Type B pancreatic cell (in vitro differentiated cells): ENCODE results near the gene CAVIN4. TPM values are rescaled to one million over a fixed set of nuclear protein-coding genes. Genes with fewer than 3 reads are reported as not detected.

ENCODE experiments used
- DNase-seq: peaks from one replicate; pipeline ENCODE4 v3.0.0; 2021; ENCODE audit warnings: mixed read lengths; ENCODE audit not compliant: unreplicated experiment; ENCODE audit errors: extremely low spot score
- H3K27ac Mint-ChIP-seq: 2 replicates; pipeline ENCODE4 v1.8.0; 2021; ENCODE audit warnings: mild to moderate bottlenecking, mixed read lengths
- H3K27me3 Mint-ChIP-seq: 2 replicates; pipeline ENCODE4 v1.8.0; 2021; ENCODE audit warnings: mixed read lengths
- H3K36me3 Mint-ChIP-seq: 2 replicates; pipeline ENCODE4 v1.8.0; 2021; ENCODE audit warnings: mixed read lengths
- H3K4me1 Mint-ChIP-seq: one replicate; pipeline ENCODE4 v1.8.0; 2021; ENCODE audit warnings: mixed read lengths; ENCODE audit not compliant: unreplicated experiment
- H3K4me3 Mint-ChIP-seq: 2 replicates; pipeline ENCODE4 v1.8.0; 2021; ENCODE audit warnings: mild to moderate bottlenecking, mixed read lengths
- H3K9me3 Mint-ChIP-seq: 2 replicates; pipeline ENCODE4 v1.8.0; 2021; ENCODE audit warnings: mixed read lengths
- total RNA-seq: library from RNA; stranded (reverse); gene quantifications from 2 replicates; pipeline ENCODE4 v1.2.1, GENCODE V29; 2021; ENCODE audit warnings: low replicate concordance
- TF ChIP-seq, protein P1 (sequence below): fragments of 200-600 bp; sonication (generic); conservative IDR thresholded peaks from 2 replicates; pipeline ENCODE4 v1.5.0; 2021; ENCODE audit warnings: antibody characterized with exemption, mild to moderate bottlenecking

The CAVIN4 gene
- total RNA-seq, 1 donor from 2014 or later = 6.1 TPM

DNA sequence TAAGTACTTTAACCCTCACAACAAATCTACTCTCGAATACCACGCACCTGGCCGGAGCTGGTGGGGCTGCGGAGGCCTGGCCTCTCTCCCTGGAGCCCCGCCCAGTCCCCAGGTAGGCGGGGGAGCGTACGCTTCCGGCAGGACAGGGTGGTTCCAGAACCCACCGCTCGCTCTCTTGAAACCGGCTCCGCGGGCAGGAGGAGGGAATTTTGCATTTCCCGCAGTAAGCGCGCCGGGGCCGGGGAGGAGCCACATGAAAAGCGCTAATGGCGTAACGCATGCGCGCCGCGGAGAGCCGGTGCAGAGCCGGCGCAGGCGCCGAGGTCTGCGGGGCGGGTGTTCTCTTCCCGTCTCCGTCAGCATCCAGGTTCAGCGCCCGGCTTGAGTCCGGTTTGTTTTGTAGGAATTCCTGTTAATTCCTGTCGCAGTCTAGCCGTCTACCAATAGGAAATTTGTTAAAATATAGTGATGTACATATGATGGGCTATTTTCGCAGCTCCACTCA lies 20.8 kb downstream of the CAVIN4 start:
- Mint-ChIP-seq H3K27ac (peak overlapping the region; percentile 78), H3K4me3 (peak overlapping the region; percentile 83)

DNA sequence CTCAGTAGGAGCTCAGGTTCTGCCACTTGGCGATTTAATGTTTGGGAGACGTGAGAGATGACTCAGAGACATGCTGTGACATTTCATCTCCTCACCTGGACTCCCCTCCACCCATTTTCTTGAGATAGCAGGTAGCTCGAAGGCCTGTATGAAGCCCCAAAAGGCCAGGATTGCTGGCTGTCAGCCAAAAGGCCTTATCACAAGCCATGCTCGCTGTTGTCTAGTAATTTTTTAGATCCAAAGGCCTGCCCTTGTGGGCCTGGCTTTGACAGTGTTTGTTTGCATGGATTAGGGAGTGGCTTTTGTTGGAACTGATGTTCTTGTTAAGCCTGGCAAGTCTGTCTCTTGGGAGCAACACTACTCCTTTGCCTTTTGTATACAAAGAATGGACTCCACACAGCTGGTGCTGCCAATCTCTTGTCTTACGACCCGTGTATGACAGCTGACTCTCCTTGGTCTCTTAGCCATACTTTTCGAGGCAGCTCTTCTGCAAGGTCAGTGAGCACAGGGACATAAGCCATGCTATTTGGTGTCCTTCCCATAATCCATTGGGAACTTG lies 22.7 kb downstream of the CAVIN4 start:
- TF ChIP-seq, protein P1, sequence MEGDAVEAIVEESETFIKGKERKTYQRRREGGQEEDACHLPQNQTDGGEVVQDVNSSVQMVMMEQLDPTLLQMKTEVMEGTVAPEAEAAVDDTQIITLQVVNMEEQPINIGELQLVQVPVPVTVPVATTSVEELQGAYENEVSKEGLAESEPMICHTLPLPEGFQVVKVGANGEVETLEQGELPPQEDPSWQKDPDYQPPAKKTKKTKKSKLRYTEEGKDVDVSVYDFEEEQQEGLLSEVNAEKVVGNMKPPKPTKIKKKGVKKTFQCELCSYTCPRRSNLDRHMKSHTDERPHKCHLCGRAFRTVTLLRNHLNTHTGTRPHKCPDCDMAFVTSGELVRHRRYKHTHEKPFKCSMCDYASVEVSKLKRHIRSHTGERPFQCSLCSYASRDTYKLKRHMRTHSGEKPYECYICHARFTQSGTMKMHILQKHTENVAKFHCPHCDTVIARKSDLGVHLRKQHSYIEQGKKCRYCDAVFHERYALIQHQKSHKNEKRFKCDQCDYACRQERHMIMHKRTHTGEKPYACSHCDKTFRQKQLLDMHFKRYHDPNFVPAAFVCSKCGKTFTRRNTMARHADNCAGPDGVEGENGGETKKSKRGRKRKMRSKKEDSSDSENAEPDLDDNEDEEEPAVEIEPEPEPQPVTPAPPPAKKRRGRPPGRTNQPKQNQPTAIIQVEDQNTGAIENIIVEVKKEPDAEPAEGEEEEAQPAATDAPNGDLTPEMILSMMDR = no peak
- no peaks in the 10 kb centered on the region for H3K9me3 Mint-ChIP-seq
- H3K4me3 Mint-ChIP-seq = no peak overlapping the region
- no peaks in the 10 kb centered on the region for H3K36me3 Mint-ChIP-seq
- no peaks in the 10 kb centered on the region for H3K27me3 Mint-ChIP-seq
- no peak overlapping the region for H3K27ac Mint-ChIP-seq
- no peak for DNase-seq
- H3K4me1 Mint-ChIP-seq = peaks cover 18% of the 10 kb centered on the region

More for the DNA sequence above, 20.8 kb downstream of the CAVIN4 start:
- no peaks in the 10 kb centered on the region for H3K36me3 Mint-ChIP-seq
- no peaks in the 10 kb centered on the region for H3K9me3 Mint-ChIP-seq
- H3K27me3 Mint-ChIP-seq = no peaks in the 10 kb centered on the region
- H3K4me1 Mint-ChIP-seq = peaks cover 18% of the 10 kb centered on the region
- peak; percentile 90 for DNase-seq
- TF ChIP-seq, protein P1 = no peak

DNA sequence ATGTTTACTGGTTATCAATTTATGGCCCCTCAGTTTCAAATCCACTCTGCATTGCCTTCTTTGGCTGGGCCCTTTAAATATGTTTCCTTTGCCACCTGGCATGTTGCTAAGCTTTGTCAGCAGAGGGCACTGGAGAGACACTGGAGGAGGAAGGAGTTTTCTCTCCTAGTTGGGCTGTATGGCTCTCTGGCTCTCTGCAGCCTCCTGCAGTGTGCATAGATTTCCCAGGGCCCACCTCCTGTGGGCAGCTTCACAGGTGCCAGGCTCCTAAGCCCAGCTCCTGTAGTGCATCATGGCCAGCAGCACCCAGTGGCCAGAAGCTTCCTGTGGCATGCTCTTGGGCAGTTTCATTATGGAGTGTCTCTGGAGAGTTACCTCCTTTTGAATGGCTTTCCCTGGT lies 23.3 kb downstream of the CAVIN4 start:
- Mint-ChIP-seq H3K9me3 (no peaks in the 10 kb centered on the region), H3K27me3 (no peaks in the 10 kb centered on the region), H3K4me1 (peaks cover 15% of the 10 kb centered on the region), H3K4me3 (peak overlapping the region; percentile 63), H3K27ac (no peak overlapping the region), H3K36me3 (no peaks in the 10 kb centered on the region)
- TF ChIP-seq, protein P1 = peak; percentile 73
- DNase-seq = no peak

DNA sequence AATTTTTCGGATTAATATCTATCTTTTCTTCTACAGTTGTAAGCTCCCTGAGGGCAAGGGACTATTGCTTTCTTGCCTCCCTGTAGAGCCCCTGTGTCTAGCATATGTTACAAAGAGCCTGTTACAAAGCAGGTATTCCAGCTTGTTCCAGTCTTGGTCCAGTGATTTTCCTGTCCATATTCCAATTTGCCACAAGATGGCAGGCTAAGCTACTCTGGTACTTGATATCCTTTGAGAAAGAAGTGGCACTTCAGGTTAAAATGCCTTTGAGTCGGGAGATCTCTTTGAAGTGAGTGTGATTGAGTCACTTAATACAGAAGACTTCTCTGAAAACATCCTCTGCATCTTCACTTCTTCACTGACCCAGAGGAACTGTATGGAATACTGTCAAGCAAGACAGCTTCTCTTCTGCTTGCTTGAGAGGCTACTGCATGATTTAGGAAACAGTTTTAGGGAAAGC lies 24.5 kb downstream of the CAVIN4 start:
- H3K4me1 Mint-ChIP-seq = peaks cover 15% of the 10 kb centered on the region
- H3K27ac Mint-ChIP-seq = no peak overlapping the region
- TF ChIP-seq, protein P1 = peak; percentile 83
- H3K27me3 Mint-ChIP-seq = no peaks in the 10 kb centered on the region
- H3K9me3 Mint-ChIP-seq = no peaks in the 10 kb centered on the region
- DNase-seq = no peak
- H3K36me3 Mint-ChIP-seq = no peaks in the 10 kb centered on the region
- peak overlapping the region; percentile 19 for H3K4me3 Mint-ChIP-seq

DNA sequence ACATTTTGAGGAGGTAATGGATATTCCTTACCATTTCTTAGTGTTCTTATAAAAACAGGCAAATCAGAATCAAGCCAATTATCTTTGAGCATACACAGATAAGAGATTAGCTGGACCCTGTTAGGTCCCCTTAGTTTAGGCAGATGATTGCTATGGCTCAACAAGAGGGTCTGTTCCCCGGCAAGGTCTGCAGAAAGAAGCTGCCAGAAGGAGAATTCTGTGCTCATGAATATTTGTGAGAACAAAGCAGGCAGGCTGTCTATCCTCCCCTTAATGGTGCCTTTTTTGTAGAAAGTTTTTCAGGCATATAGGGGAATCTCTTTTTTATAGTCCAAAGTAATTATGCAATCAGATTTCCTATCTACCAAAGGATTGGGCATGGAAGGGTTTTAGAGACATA lies 27.5 kb downstream of the CAVIN4 start:
- Mint-ChIP-seq H3K27ac (no peak overlapping the region), H3K4me3 (no peak overlapping the region), H3K27me3 (no peaks in the 10 kb centered on the region), H3K36me3 (no peaks in the 10 kb centered on the region), H3K4me1 (peaks cover 3% of the 10 kb centered on the region), H3K9me3 (no peaks in the 10 kb centered on the region)
- TF ChIP-seq, protein P1 = no peak
- no peak for DNase-seq
